Choroid plexus epithelial cell (primary cell): ENCODE measurements around the gene TXNDC11.

Experiments used
- DNase-seq: peaks from one replicate; pipeline ENCODE4 v3.0.0-alpha.2; 2010; ENCODE audit warnings: low read depth
- H3K4me3 ChIP-seq: 2 replicates; pipeline ENCODE4 v1.5.1; 2011; ENCODE audit warnings: low read depth, mild to moderate bottlenecking, control low read depth, low read length, moderate library complexity
- CTCF ChIP-seq: conservative IDR thresholded peaks from 2 replicates; pipeline ENCODE4 v1.5.1; 2011; ENCODE audit warnings: low read depth, mild to moderate bottlenecking, control low read depth, inconsistent platforms, low read length, moderate library complexity

Gene TXNDC11

GRCh38 chr16:11638140-11638539 lies 104.5 kb downstream of the TXNDC11 start:
- DNase-seq = no peak
- H3K4me3 ChIP-seq = no peak overlapping the region
- TF ChIP-seq CTCF = no peak

- H3K4me3 ChIP-seq = no peak overlapping the region
- no peak for DNase-seq
- TF ChIP-seq CTCF = no peak
Observed at GRCh38 chr16:11637320-11637719, 105.3 kb downstream of the TXNDC11 start.

DNA sequence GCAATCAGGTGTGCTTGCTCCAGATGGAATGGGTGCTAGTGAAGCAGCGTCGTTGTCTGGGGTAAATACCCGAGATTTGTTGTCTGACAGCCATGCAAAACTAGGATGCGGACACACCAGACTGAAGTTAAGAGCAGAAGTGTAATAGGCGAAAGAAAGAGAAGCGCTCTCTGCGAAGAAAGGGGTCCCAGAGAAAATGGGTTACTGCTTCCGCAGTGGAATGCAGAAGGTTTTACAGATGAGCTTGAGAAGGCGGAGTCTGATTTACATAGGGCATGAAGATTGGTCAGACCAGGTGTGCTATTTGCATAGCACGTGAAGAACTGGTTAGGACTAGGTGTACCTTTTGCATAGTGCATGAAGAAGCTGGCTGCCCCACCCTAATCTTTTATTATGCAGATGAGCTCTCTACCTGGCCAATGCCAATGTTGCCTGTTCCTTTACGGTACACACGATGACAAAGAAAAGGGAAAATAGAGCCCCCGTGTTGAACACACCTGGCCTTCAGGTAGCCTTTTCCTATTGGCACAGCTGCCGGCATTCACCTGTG lies 106.4 kb downstream of the TXNDC11 start:
- DNase-seq = no peak
- H3K4me3 ChIP-seq = no peak overlapping the region
- TF ChIP-seq CTCF = no peak

- DNase-seq = no peak
- TF ChIP-seq CTCF = no peak
- no peak overlapping the region for H3K4me3 ChIP-seq
Observed at GRCh38 chr16:11635679-11636171, 106.9 kb downstream of the TXNDC11 start.

DNA sequence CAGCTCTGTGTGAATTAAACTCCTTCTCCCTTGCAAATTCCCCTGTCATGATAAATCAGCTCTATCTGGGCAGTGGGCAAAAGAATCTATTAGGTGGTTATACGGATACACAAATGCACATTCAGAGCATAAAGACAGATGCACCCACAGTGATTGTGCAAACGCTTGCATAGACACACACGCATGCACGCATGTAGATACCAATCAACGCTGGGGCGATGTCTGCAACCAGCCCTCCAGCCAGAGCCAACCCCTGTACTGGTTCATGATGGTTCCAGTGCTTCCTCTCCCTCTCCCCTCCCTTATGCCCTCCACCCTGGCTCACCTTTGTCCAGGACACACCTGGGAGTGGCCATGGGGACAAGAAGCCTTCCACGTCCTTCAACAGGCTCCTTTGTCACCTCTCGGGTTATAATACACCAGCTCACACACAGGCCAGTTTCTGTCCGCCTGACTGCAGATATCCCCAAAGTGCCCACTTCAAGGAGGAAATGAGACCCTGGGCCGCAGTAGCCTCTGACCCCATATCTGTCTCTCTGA lies 107.5 kb downstream of the TXNDC11 start:
- no peak for DNase-seq
- H3K4me3 ChIP-seq = no peak overlapping the region
- TF ChIP-seq CTCF = no peak

DNA sequence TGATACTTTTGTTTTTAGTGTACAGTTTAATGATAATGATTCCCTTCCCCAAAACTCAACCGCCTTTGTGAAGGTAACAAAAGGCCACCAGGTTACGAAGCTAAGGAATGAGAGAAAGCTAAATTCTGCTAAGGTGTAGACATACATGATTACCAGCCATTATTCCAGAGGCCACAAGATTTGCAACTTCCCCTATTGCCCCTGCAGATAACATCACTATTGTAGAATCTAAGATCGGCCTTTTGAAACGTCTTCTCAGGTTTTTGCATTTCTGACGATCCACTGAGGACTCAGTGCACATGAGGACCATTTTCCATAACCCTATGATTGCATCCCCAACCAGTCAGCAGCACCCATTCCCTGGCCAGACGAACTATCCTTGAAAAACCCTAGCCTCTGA lies 108.3 kb downstream of the TXNDC11 start:
- TF ChIP-seq CTCF = no peak
- no peak overlapping the region for H3K4me3 ChIP-seq
- no peak for DNase-seq

DNA sequence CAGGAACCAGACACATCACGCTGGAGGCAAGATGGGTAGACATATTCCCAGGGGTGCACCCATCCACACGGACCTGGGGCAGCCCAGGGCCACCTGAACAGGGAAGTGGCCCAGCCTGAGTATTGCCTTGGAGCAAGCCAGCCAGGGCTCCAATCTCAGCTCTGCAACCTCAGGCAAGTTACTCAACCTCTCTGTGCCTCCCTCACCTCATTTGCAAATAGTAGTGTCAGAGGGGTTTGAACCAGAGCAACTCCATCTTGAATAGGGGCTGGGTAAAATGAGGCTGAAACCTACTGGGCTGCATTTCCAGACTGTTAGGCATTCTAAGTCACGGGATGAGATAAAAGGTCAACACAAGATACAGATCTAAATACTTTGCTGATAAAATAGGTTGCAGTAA lies 109.5 kb downstream of the TXNDC11 start:
- no peak overlapping the region for H3K4me3 ChIP-seq
- no peak for TF ChIP-seq CTCF
- DNase-seq = no peak
